Measurements from ENCODE around the gene DMP1. TPM values are rescaled to one million over a fixed set of nuclear protein-coding genes. Genes with fewer than 3 reads are reported as not detected.
"Not testable (repeated sequence)": the region's sequence is repeated elsewhere in the genome, so short reads cannot be mapped to it uniquely, and the experiment has no call there.

DMP1 gene
- total RNA-seq, 1 experiment from 2014 or later: not detected

- TF ChIP-seq EZH2phosphoT487 (IDR thresholded peaks at IDR 0.05; ENCODE audit: borderline replicate concordance): no peak
- TF ChIP-seq POLR2A (IDR thresholded peaks at IDR 0.05; ENCODE audit: borderline replicate concordance, extremely low read depth, insufficient read depth, insufficient read length): no peak
- no peak for TF ChIP-seq RAD21 (IDR thresholded peaks at IDR 0.05; ENCODE audit: low read depth)
- TF ChIP-seq MAX (IDR thresholded peaks at IDR 0.05): no peak
- TF ChIP-seq SP1 (IDR thresholded peaks at IDR 0.05; ENCODE audit: low read depth): no peak
- TF ChIP-seq ZFX (IDR thresholded peaks at IDR 0.05): no peak
- TF ChIP-seq ELF1 (IDR thresholded peaks at IDR 0.05; ENCODE audit: borderline replicate concordance, low read depth): no peak
- no peak for TF ChIP-seq ZNF274 (IDR thresholded peaks at IDR 0.05; ENCODE audit: low read depth, low read length)
- TF ChIP-seq ZBTB33 (IDR thresholded peaks at IDR 0.05; ENCODE audit: extremely low read depth, insufficient replicate concordance, low read length): no peak
- no peak for TF ChIP-seq TCF7L2 (IDR thresholded peaks at IDR 0.05; ENCODE audit: borderline replicate concordance, extremely low read depth, insufficient read depth, insufficient read length)
- TF ChIP-seq SIN3A (IDR thresholded peaks at IDR 0.05; ENCODE audit: low read depth): no peak
- TF ChIP-seq CTCF (IDR thresholded peaks at IDR 0.05 in 2 of 3, conservative IDR thresholded peaks at IDR 0.05 in 1 of 3; ENCODE audit: borderline replicate concordance in 1 of 3, insufficient read depth in 1 of 3, low read depth in 2 of 3, low read length in 2 of 3): no peak
- TF ChIP-seq EGR1 (IDR thresholded peaks at IDR 0.05; ENCODE audit: low read depth): no peak
- TF ChIP-seq POLR2AphosphoS5 (IDR thresholded peaks at IDR 0.05; ENCODE audit: low read depth, low read length): no peak
- TF ChIP-seq CEBPB (IDR thresholded peaks at IDR 0.05; ENCODE audit: low read depth): no peak
- H3K4me3 ChIP-seq (replicated peaks in 1 of 2; ENCODE audit: low read depth in 1 of 2, low read length in 2 of 2): no peak overlapping the region
- no peak overlapping the region for H3K27ac ChIP-seq (ENCODE audit: low read depth, low read length)
- CTCF ChIA-PET: no interaction called here
- no TSS peak for BruUV-seq (replicated peaks)
- H3K36me3 ChIP-seq (ENCODE audit: control insufficient read depth in 1 of 2, insufficient read depth in 2 of 2, low read length in 2 of 2): no peaks in the 10 kb centered on the region
- H3K79me2 ChIP-seq (ENCODE audit: insufficient read depth, low read length): no peaks in the 10 kb centered on the region
- H4K20me1 ChIP-seq (ENCODE audit: insufficient read depth): no peaks in the 10 kb centered on the region
- DNase-seq (ENCODE audit: low read depth, low spot score) (no peak), ATAC-seq (no peak)
- H3K4me2 ChIP-seq (ENCODE audit: low read length): no peak overlapping the region
- H3K9me2 ChIP-seq (ENCODE audit: insufficient read depth): no peaks in the 10 kb centered on the region
- H3K9ac ChIP-seq (ENCODE audit: low read length): no peak overlapping the region
- H3K27me3 ChIP-seq (ENCODE audit: insufficient read depth, low read length): no peaks in the 10 kb centered on the region
- no peaks in the 10 kb centered on the region for H3K4me1 ChIP-seq (ENCODE audit: control insufficient read depth in 1 of 2, insufficient read depth in 2 of 2, low read length in 2 of 2)
- POLR2A ChIA-PET: no interaction called here
- no peaks in the 10 kb centered on the region; a peak in 1 of 4 replicates for H3K9me3 ChIP-seq (ENCODE audit: control insufficient read depth in 1 of 2, insufficient read depth in 1 of 2, low read depth in 1 of 2, low read length in 2 of 2)
- no peak overlapping the region for H2AFZ ChIP-seq (ENCODE audit: low read depth, low read length, poor library complexity, severe bottlenecking)
- RAD21 ChIA-PET (ENCODE audit: low non-redundant PET in 1 of 2, low total read pairs in 2 of 2, uncharacterized antibody in 2 of 2, unreplicated experiment in 2 of 2): no interaction called here
- intact Hi-C loops (cut with micrococcal nuclease): no loop called here
Measured at GRCh38 chr4:87688316-87688715, 38.2 kb downstream of the DMP1 start.

- RAD21 ChIA-PET (ENCODE audit: low non-redundant PET in 1 of 2, low total read pairs in 2 of 2, uncharacterized antibody in 2 of 2, unreplicated experiment in 2 of 2); H3K36me3 ChIP-seq (ENCODE audit: control insufficient read depth in 1 of 2, insufficient read depth in 2 of 2, low read length in 2 of 2); ATAC-seq; H3K27me3 ChIP-seq (ENCODE audit: insufficient read depth, low read length); CTCF ChIA-PET; BruUV-seq (replicated peaks); DNase-seq (ENCODE audit: low read depth, low spot score); H3K9me3 ChIP-seq (ENCODE audit: control insufficient read depth in 1 of 2, insufficient read depth in 1 of 2, low read depth in 1 of 2, low read length in 2 of 2); H2AFZ ChIP-seq (ENCODE audit: low read depth, low read length, poor library complexity, severe bottlenecking); intact Hi-C loops (cut with micrococcal nuclease); H3K27ac ChIP-seq (ENCODE audit: low read depth, low read length); H3K4me2 ChIP-seq (ENCODE audit: low read length); H4K20me1 ChIP-seq (ENCODE audit: insufficient read depth); H3K9ac ChIP-seq (ENCODE audit: low read length); POLR2A ChIA-PET; H3K9me2 ChIP-seq (ENCODE audit: insufficient read depth); H3K4me1 ChIP-seq (ENCODE audit: control insufficient read depth in 1 of 2, insufficient read depth in 2 of 2, low read length in 2 of 2); H3K79me2 ChIP-seq (ENCODE audit: insufficient read depth, low read length); H3K4me3 ChIP-seq (replicated peaks in 1 of 2; ENCODE audit: low read depth in 1 of 2, low read length in 2 of 2): not testable (repeated sequence)
Measured at GRCh38 chr4:87690947-87691346, 40.9 kb downstream of the DMP1 start.
